Skeletal muscle tissue (tissue), 4 donors: Measurements from ENCODE around the gene PRTN3. TPM values are rescaled to one million over a fixed set of nuclear protein-coding genes. Genes with fewer than 3 reads are reported as not detected.
"Not testable (repeated sequence)": the region's sequence is repeated elsewhere in the genome, so short reads cannot be mapped to it uniquely, and the experiment has no call there.

ENCODE experiments used
- H3K27ac ChIP-seq: one replicate; pipeline ENCODE4 v1.7.0; 2013; ENCODE audit warnings: mild to moderate bottlenecking, low read depth, low read length, inconsistent platforms
- H3K27me3 ChIP-seq, 3 donors: one replicate each; pipeline ENCODE4 v1.7.0; 2013; ENCODE audit warnings: low read length in 3 of 3; ENCODE audit not compliant: control insufficient read depth in 3 of 3, insufficient read depth in 3 of 3
- H3K36me3 ChIP-seq, 3 donors: one replicate each; pipeline ENCODE4 v1.7.0; 2013; ENCODE audit warnings: low read length in 3 of 3; ENCODE audit not compliant: control insufficient read depth in 3 of 3, insufficient read depth in 3 of 3
- H3K4me1 ChIP-seq, 3 donors: one replicate each; pipeline ENCODE4 v1.7.0; 2013; ENCODE audit warnings: low read length in 3 of 3, mild to moderate bottlenecking in 3 of 3; ENCODE audit not compliant: control insufficient read depth in 3 of 3, insufficient read depth in 3 of 3
- H3K4me3 ChIP-seq, 3 donors: one replicate each; pipeline ENCODE4 v1.7.0; 2013; ENCODE audit warnings: low read length in 3 of 3
- H3K9ac ChIP-seq, 3 donors: one replicate each; pipeline ENCODE4 v1.7.0; 2013; ENCODE audit warnings: low read length in 3 of 3, mild to moderate bottlenecking in 3 of 3, moderate library complexity in 2 of 3, low read depth in 1 of 3
- H3K9me3 ChIP-seq, 3 donors: one replicate each; pipeline ENCODE4 v1.7.0; 2013; ENCODE audit warnings: low read length in 3 of 3; ENCODE audit not compliant: control insufficient read depth in 3 of 3
- total RNA-seq: library from RNA; depleted of rRNA; stranded (reverse); fragments of >200 nt; gene quantifications from one replicate; pipeline ENCODE4 v1.2.3, GENCODE V29; 2014
- donor health status: Osteomylitis.

PRTN3 gene
- total RNA-seq, 1 donor from 2014 or later, result 4.7 TPM

- Histone ChIP-seq H3K9ac (no peak overlapping the region), H3K9me3 (no peaks in the 10 kb centered on the region), H3K4me1 (no peaks in the 10 kb centered on the region), H3K4me3 (no peak overlapping the region), H3K27me3 (no peaks in the 10 kb centered on the region), H3K36me3 (peaks cover 3 to 7% (median 4%) of the 10 kb centered on the region in 3 donors), H3K27ac (no peak overlapping the region)
These were observed 24.3 kb upstream of the PRTN3 start for GRCh38 chr19:816500-816857.

GRCh38 chr19:820212-820611, 20.6 kb upstream of the PRTN3 start:
- H3K27ac ChIP-seq, H3K4me3 ChIP-seq, H3K9me3 ChIP-seq, H3K36me3 ChIP-seq, H3K4me1 ChIP-seq, H3K9ac ChIP-seq: not testable (repeated sequence)
- H3K27me3 ChIP-seq, result peaks cover 8 to 11% (median 11%) of the 10 kb centered on the region in 3 donors

GRCh38 chr19:821231-821824, 19.5 kb upstream of the PRTN3 start:
- H3K4me1 ChIP-seq, result no peaks in the 10 kb centered on the region
- no peaks in the 10 kb centered on the region for H3K9me3 ChIP-seq
- no peak overlapping the region for H3K9ac ChIP-seq
- H3K36me3 ChIP-seq, result no peaks in the 10 kb centered on the region
- H3K27ac ChIP-seq, result no peak overlapping the region
- H3K4me3 ChIP-seq, result no peak overlapping the region
- H3K27me3 ChIP-seq, result peaks cover 10 to 14% (median 11%) of the 10 kb centered on the region in 3 donors

DNA sequence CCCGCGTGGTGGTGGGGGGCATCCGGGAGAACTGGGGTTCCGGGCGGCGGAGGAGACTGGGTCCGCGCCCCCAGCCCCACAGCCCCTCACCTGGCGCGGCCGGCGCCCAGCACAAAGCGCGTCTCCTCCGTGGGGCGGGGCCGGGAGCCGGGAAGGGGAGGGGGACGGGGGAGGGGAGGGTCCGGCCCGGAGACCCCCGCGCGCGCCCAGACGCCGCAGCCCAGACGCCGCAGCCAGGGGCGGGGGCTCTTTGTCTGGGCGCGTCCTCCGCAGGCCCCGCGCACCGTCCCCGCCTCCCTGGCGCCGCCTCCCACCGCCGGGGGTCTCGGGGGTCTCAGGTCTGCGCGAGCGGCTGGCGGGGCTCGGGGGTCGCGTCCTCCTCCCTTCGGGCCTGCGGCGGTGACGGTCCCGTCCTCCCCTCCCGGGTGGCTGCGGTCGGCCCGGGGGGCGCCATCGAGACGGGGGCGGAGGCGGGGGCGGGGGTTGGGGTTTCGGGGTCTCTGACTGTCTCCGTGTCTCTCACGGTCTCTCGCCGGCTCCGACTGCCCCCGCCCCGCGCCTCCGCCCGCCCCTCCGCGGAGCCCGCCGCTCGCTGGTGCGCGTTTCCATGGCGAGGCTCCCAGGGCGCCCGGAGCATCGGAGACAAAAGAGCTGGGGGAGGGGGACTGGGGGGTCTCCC, 18.8 kb upstream of the PRTN3 start, which contains the start of gene PLPPR3:
PLPPR3 (minus strand) TSS at position 131 of the 679 bp plus-strand sequence. CDS start 396 bp downstream, outside the sequence.
- no peak within 1 kb of the TSS for H3K9ac ChIP-seq
- H3K9me3 ChIP-seq, result no peaks in the 10 kb centered on the region
- H3K36me3 ChIP-seq, result no peaks in the 10 kb centered on the region
- no peaks in the 10 kb centered on the region for H3K4me1 ChIP-seq
- H3K27me3 ChIP-seq, result peaks cover 10 to 14% (median 11%) of the 10 kb centered on the region in 3 donors
- no peak within 1 kb of the TSS for H3K27ac ChIP-seq
- H3K4me3 ChIP-seq, result no peak within 1 kb of the TSS

DNA sequence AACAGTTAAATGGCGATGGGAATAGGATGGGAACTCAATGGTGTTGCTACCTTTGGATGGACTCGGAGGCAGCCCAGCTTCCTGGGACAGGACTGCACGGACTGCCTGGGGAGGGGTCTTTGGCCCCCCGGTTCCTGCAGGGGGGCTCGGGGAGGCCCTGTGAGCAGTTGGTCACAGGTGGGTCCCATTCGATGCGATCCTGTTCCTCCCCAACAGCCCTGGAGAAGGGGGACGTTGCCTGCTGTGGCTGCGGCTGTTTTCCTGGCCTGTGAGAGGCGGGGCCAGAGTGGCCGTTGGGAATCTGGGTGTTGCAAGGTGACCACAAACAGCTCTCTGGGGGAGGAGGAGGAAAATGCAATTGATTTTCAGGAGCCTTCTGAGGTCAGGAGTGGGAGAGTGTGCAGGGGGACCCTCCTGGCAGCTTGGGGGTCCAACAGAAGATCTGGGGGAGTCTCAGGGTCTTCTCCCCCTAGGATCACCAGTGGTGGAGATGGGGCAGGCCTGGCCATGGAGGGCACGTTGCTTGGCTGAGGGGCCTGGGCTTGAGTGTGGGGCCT, 17.2 kb upstream of the PRTN3 start:
- no peak overlapping the region for H3K9ac ChIP-seq
- H3K9me3 ChIP-seq, result no peaks in the 10 kb centered on the region
- no peak overlapping the region for H3K27ac ChIP-seq
- H3K4me3 ChIP-seq, result no peak overlapping the region
- peaks cover 18 to 26% (median 20%) of the 10 kb centered on the region in 3 donors for H3K27me3 ChIP-seq
- H3K36me3 ChIP-seq, result no peaks in the 10 kb centered on the region
- no peaks in the 10 kb centered on the region for H3K4me1 ChIP-seq

- Histone ChIP-seq H3K4me3 (no peak overlapping the region), H3K27me3 (peaks cover 25 to 34% (median 28%) of the 10 kb centered on the region in 3 donors), H3K27ac (no peak overlapping the region), H3K4me1 (no peaks in the 10 kb centered on the region), H3K36me3 (no peaks in the 10 kb centered on the region), H3K9ac (no peak overlapping the region), H3K9me3 (no peaks in the 10 kb centered on the region)
These were observed 15.9 kb upstream of the PRTN3 start for GRCh38 chr19:824885-825284.

DNA sequence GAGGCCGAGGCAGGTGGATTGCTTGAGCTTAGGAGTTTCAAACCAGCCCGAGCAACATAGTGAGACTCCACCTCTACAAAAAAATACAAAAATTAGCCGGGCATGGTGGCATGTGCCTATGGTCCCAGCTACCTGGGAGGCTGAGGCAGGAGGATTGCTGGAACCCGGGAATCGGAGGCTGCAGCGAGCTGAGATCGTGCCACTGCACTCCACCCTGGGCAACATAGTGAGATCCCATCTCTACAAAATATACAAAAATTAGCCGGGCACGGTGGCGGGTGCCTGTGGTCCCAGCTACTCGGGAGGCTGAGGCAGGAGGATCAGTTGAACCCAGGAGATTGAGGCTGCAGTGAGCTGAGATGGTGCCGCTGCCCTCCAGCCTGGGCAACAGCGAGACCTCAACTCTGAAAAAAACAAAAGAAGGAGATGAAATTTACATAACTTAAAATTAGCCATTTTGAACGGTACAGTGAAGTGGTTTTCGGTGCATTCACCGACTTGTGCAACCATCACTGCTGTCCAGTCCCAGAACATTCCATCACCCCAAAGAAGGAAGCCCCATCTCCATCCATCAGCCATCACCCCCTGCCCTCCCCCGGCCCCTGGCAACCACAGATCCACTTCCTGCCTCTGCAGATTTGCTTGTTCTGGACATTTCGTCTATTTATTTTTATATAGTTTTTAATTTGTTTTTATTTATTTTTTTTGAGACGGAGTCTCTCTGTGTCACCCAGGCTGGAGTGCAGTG, 14.7 kb upstream of the PRTN3 start:
- Histone ChIP-seq H3K4me1 (no peaks in the 10 kb centered on the region), H3K27ac (no peak overlapping the region), H3K4me3 (no peak overlapping the region), H3K9ac (no peak overlapping the region), H3K9me3 (no peaks in the 10 kb centered on the region), H3K27me3 (peaks cover 30 to 43% (median 34%) of the 10 kb centered on the region in 3 donors), H3K36me3 (no peaks in the 10 kb centered on the region)

DNA sequence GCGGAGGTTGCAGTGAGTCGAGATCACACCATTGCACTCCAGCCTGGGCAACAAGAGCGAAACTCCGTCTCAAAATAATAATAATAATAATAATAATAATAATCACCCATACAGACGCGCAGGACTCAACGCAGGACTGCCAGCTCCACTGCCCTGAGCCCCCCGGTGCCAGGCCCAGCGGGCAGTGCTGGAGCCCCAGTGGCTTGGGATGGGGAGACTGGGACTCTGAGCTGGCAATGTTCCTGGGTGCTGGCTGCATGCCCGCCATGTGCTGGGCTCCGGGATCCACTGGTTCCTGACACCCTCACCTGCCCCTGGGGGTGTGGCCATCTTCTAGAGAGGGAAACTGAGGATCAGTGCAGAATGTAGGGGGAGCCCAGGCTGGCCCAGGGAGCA, 13.5 kb upstream of the PRTN3 start:
- Histone ChIP-seq H3K4me1 (no peaks in the 10 kb centered on the region), H3K36me3 (no peaks in the 10 kb centered on the region), H3K9me3 (no peaks in the 10 kb centered on the region), H3K27me3 (peaks cover 34 to 52% (median 36%) of the 10 kb centered on the region in 3 donors), H3K4me3 (no peak overlapping the region), H3K27ac (no peak overlapping the region), H3K9ac (no peak overlapping the region)

GRCh38 chr19:827710-828321, 13.0 kb upstream of the PRTN3 start, which contains the start of gene AZU1:
Gene AZU1 (plus strand): TSS chr19:827837. CDS start chr19:827847, 10 bp downstream.
- Histone ChIP-seq H3K27me3 (peaks cover 31 to 48% (median 36%) of the 10 kb centered on the region in 3 donors), H3K4me1 (no peaks in the 10 kb centered on the region), H3K4me3 (no peak within 1 kb of the TSS), H3K9ac (no peak within 1 kb of the TSS), H3K27ac (no peak within 1 kb of the TSS), H3K9me3 (no peaks in the 10 kb centered on the region), H3K36me3 (no peaks in the 10 kb centered on the region)
